H7 (cell line): Measurements from ENCODE around the gene TSPAN3. TPM values are rescaled to one million over a fixed set of nuclear protein-coding genes. Genes with fewer than 3 reads are reported as not detected.

Experiments
- DNase-seq: peaks from one replicate; pipeline ENCODE4 v3.0.0; 2012
- H3K27me3 ChIP-seq: 2 replicates; pipeline ENCODE4 v1.6.0; 2011; ENCODE audit warnings: mild to moderate bottlenecking, low read length; ENCODE audit not compliant: control insufficient read depth, insufficient read depth
- H3K36me3 ChIP-seq: replicated peaks from 2 replicates; pipeline ENCODE4 v1.5.1; 2011; ENCODE audit warnings: low read length; ENCODE audit not compliant: control insufficient read depth, insufficient read depth
- H3K4me3 ChIP-seq: 2 replicates; pipeline ENCODE4 v1.5.1; 2011; ENCODE audit warnings: low read depth, mild to moderate bottlenecking, control low read depth, low read length, moderate library complexity; ENCODE audit not compliant: insufficient read depth
- total RNA-seq: library from RNA; depleted of rRNA; stranded (reverse); fragments of >200 nt; shearing (Covaris generic); gene quantifications from 2 replicates; pipeline ENCODE4 v1.2.3, GENCODE V29; 2014; rRNA removed

The TSPAN3 gene
- total RNA-seq, 1 experiment from 2014 or later = 153 TPM

DNA sequence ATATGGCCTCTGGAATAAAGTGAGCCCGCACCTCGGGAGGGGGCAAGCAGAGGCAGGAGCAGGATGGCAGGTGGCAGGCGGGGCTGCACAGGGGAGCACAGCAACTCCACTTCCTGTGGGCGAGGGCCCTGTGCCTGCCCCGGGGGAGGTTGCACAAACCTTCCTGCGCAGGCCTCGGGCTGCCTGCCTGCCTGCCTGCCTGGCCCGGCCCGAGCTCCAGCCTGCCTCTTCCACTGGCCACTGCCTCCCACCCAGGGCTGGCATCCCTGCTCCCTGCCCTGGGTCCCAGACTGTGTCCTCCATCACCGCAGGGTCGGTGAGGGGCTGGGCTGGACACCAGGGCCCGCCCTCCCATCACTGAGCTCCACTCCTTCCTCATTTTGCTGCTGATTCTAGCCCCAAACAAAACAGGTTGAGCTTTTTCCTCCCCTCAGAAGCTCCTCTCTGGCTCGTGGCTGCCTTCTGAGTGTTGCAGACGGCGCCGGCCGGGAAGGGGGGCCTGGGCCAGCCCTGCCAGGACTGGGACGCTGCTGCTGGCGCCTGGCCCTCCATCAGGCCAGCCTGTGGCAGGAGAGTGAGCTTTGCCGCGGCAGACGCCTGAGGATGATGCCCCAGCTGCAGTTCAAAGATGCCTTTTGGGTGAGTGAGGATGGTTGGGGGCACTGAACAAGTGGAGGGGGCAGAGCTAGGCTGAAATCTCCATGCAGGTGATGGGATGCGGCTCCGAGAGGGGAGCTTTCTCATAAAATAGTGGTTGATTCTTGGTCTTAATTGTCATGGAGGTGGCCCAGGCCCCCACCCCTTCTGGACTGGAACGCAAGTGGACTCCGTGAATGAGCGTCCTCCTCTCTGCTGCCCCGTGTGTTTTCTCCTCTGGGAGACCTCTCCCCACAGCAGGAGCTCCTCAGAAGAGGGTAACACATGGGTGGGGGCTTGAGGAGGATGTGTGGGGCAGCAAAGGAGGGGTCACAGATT, 75.7 kb downstream of the TSPAN3 start, which contains the start of gene PSTPIP1:
TSS of gene PSTPIP1 (plus strand) at position 156 of the 975 bp plus-strand sequence. CDS start at position 604, 448 bp downstream.
- peak; percentile 62 for DNase-seq
- H3K36me3 ChIP-seq = no peaks in the 10 kb centered on the region
- no peaks in the 10 kb centered on the region for H3K27me3 ChIP-seq
- H3K4me3 ChIP-seq = no peak within 1 kb of the TSS

DNA sequence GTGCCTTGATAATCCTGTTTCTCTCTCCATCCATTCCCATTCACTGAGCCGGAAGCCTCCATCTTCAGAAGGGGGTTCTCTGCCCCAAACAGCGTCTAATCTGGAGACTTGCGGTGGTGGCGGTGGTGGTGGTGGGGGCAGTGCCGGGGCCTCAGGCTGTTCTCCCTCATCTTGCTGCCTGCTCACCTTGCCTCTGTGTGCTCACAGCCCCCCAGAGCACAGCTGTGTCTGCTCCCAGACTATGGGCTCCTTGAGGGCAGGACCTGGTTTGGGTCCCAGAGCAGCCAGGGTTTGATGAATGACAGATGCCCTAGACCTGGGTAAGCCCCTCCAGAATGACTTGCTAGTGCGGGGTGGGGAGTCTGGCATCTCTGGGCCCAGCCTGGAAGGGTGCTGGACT, 76.4 kb downstream of the TSPAN3 start:
- no peaks in the 10 kb centered on the region for H3K36me3 ChIP-seq
- DNase-seq = no peak
- H3K27me3 ChIP-seq = no peaks in the 10 kb centered on the region
- no peak overlapping the region for H3K4me3 ChIP-seq

DNA sequence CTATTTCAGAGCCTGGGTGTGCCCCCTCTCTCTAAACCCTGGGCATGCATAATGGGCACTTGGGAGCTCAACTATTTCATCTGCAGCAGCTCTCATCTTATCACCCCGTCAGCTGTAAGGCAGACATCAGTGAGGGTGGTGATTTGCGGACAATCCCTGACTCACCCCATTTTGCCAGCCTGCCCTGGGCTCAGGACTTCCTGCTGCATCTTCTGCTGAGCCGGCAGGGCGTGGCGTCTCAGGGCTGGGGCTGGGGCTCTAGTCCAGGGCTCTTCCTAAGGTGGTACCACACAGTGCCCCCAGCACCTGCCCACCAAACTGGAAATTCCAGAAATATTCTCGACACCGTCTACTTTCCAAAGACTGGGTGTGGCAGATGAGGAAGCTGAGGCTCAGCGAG, 76.9 kb downstream of the TSPAN3 start:
- Histone ChIP-seq H3K36me3 (no peaks in the 10 kb centered on the region), H3K4me3 (no peak overlapping the region), H3K27me3 (no peaks in the 10 kb centered on the region)
- DNase-seq = peak; percentile 26

DNA sequence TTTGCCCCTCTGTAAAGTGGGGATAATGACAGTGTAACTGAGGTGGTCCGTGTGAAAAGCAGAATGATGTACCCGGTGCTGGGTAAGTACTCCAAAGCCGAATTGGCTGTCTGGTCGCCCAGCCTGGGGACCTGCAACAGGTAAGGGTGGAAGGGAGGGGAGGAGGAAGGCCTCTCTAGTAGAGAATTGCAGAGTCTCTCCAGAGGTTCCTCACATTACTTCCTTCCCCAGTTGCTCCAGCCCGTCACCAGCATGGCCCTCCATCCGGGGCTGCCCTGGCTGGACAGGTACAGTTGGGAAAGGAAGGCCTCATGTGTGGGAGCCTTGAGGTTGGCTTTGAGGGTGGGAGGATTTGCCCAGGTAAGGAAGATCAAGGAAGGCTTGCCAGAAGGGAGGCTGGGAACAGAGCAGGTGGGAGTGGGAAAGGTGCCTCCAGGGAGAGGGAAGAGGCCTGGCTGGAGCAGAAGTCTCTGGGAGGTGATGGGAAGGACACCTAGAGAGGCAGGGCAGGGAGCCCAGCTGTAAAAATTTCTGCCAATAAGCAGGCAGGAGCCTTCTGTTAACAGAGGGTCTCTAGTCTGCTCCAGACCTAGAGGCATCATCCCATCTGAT, 77.7 kb downstream of the TSPAN3 start:
- Histone ChIP-seq H3K27me3 (no peaks in the 10 kb centered on the region), H3K4me3 (no peak overlapping the region), H3K36me3 (no peaks in the 10 kb centered on the region)
- peak; percentile 13 for DNase-seq

DNA sequence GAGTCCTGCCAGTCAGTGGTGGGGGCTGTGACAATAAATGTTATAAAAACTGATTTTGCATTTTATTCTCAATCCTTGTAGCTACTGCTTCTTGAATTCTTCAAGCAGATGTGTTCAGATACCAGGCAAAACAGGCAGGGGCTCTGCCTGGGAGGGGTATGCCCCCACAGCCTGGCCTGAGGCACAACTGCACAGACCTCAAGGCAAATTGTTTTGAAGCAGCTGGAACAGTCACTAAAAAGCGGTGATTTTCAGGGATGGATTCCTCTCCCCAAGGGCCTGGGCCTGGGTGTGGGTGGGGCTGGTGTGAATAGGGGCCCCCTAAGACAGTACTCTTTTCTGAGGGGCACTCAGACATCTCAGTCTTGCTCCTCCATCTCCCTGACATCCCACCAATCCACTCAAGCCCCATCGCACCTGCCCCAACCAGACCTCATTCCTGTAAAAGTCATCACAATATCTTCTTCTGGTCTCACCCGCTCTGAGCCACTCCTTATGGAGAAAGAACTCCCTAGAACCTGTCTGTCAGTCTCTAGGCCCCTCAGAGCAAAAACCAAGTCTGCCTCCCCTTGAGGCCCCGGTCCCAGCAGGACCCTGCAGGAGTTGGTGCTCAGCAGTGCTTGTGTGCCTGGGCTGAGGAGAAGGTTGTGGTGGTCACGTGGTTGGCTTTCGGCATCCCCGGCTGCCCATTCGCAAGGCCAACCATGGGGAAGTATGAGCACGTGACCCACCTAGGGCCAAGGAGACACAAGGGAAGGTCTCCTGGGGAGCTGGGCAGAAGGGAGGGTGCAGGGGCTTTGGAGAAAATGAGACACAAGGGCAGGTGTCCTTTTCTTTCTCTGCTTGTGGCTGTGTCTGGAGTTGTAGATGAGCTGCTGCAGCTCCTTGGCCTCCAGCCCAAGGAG, 78.9 kb downstream of the TSPAN3 start:
- Histone ChIP-seq H3K4me3 (no peak overlapping the region), H3K36me3 (no peaks in the 10 kb centered on the region), H3K27me3 (no peaks in the 10 kb centered on the region)
- peak; percentile 11 for DNase-seq

Other genes with a start within 250 kb of the TSPAN3 start
- 8.0 and 8.3 TPM in 2 replicates for gene SCAPER, start 165.8 kb downstream of the TSPAN3 start, total RNA-seq
- 130 and 158 TPM in 2 replicates for gene RCN2, start 139.4 kb downstream of the TSPAN3 start, total RNA-seq
- gene PSTPIP1, start 76.0 kb downstream of the TSPAN3 start, total RNA-seq = 0.21 and 1.3 TPM in 2 replicates